Endothelial cell of umbilical vein (primary cell): ENCODE data around the gene KIF9. TPM values are rescaled to one million over a fixed set of nuclear protein-coding genes. Genes with fewer than 3 reads are reported as not detected.

Experiments
- BruUV-seq: library from RNA; stranded (reverse); fragments of 400-500 nt; replicated peaks from 2 replicates; lab custom pipeline; 2021; lab: Mats Ljungman, UMichigan
- CTCF ChIA-PET: fragments of 300-600, 350-600 bp; sonication (Branson Sonifier 250); formaldehyde crosslinking; loops from one replicate; lab custom pipeline; 2021; ENCODE audit warnings: antibody characterized with exemption, inconsistent platforms; lab: Charles Lee
- POLR2A ChIA-PET: fragments of 300-600, 350-600 bp; sonication (Branson Sonifier 250); formaldehyde crosslinking; loops from one replicate; lab custom pipeline; 2021; ENCODE audit warnings: antibody characterized with exemption, inconsistent platforms; lab: Charles Lee
- DNase-seq: peaks from one replicate; pipeline ENCODE4 v3.0.0-alpha.2; 2011; ENCODE audit warnings: low read depth, low spot score
- FAIRE-seq: peaks from 2 replicates; lab custom pipeline; 2011; peaks lifted over from hg19 to GRCh38; lab: Jason Lieb, UNC
- H2AFZ ChIP-seq: 2 replicates; pipeline ENCODE4 v1.6.0; 2012; ENCODE audit warnings: low read depth, low read length, control low read depth, inconsistent platforms
- H3K27ac ChIP-seq: 2 replicates; pipeline ENCODE4 v1.5.1; 2011; ENCODE audit warnings: low read depth, mild to moderate bottlenecking, control low read depth, low read length, moderate library complexity; ENCODE audit not compliant: insufficient read depth
- H3K27me3 ChIP-seq, 2 experiments: 2 replicates each; pipeline versions ENCODE4 v1.6.0 to v1.6.1; 2011; ENCODE audit warnings: low read length in 2 of 2, mixed read lengths in 1 of 2; ENCODE audit not compliant: control insufficient read depth in 2 of 2, insufficient read depth in 2 of 2
- H3K36me3 ChIP-seq, 2 experiments: 2 replicates in 1 of 2; 3 replicates in 1 of 2; pipeline ENCODE4 v1.5.1; 2011; ENCODE audit warnings: low read length in 2 of 2, mild to moderate bottlenecking in 1 of 2, moderate library complexity in 1 of 2; ENCODE audit not compliant: control insufficient read depth in 2 of 2, insufficient read depth in 2 of 2; ENCODE audit errors: extremely low read depth in 1 of 2
- H3K4me1 ChIP-seq: 3 replicates; pipeline ENCODE4 v1.5.1; 2011; ENCODE audit warnings: mild to moderate bottlenecking, low read length; ENCODE audit not compliant: control insufficient read depth, insufficient read depth; ENCODE audit errors: extremely low read depth
- H3K4me2 ChIP-seq: 2 replicates; pipeline ENCODE4 v1.6.1; 2011; ENCODE audit warnings: low read length, control low read depth, mixed read lengths; ENCODE audit not compliant: insufficient read depth
- H3K4me3 ChIP-seq, 3 experiments: fragments of 200-600 bp in 1 of 3; sonication (generic), shearing (Covaris generic) in 1 of 3; replicated peaks in 1 of 3; 2 replicates each; pipeline ENCODE4 v1.5.1; 2011 to 2016; ENCODE audit warnings: control low read depth in 3 of 3, low read length in 3 of 3, mild to moderate bottlenecking in 2 of 3, inconsistent platforms in 1 of 3, low read depth in 1 of 3, moderate library complexity in 1 of 3; ENCODE audit not compliant: insufficient read depth in 1 of 3
- H3K79me2 ChIP-seq: 2 replicates; pipeline ENCODE4 v1.6.0; 2012; ENCODE audit warnings: low read length, inconsistent platforms; ENCODE audit not compliant: control insufficient read depth, insufficient read depth
- H3K9ac ChIP-seq: replicated peaks from 2 replicates; pipeline ENCODE3; 2011; ENCODE audit warnings: low read length, control low read depth; ENCODE audit not compliant: insufficient read depth; ENCODE audit errors: extremely low read depth
- H3K9me1 ChIP-seq: replicated peaks from 3 replicates; pipeline ENCODE4 v1.6.0; 2011; ENCODE audit warnings: mild to moderate bottlenecking, low read length; ENCODE audit not compliant: control insufficient read depth, insufficient read depth; ENCODE audit errors: extremely low read depth
- H3K9me3 ChIP-seq: replicated peaks from 2 replicates; pipeline ENCODE4 v1.5.1; 2012; ENCODE audit warnings: low read length, inconsistent platforms; ENCODE audit not compliant: control insufficient read depth, insufficient read depth
- H4K20me1 ChIP-seq: replicated peaks from 2 replicates; pipeline ENCODE3; 2011; ENCODE audit warnings: mild to moderate bottlenecking, low read length; ENCODE audit not compliant: control insufficient read depth, insufficient read depth; ENCODE audit errors: extremely low read depth
- EZH2 ChIP-seq: IDR thresholded peaks from 2 replicates; pipeline ENCODE4 v1.6.1; 2012; ENCODE audit warnings: borderline replicate concordance, low read depth, mild to moderate bottlenecking, moderate library complexity, low read length, inconsistent platforms; ENCODE audit not compliant: severe bottlenecking
- FOS ChIP-seq: IDR thresholded peaks from 2 replicates; pipeline ENCODE4 v1.6.1; 2011; ENCODE audit warnings: mild to moderate bottlenecking, low read length, moderate library complexity, borderline replicate concordance; ENCODE audit not compliant: insufficient read depth
- GATA2 ChIP-seq: IDR thresholded peaks from 2 replicates; pipeline ENCODE4 v1.7.0; 2011; ENCODE audit warnings: low read depth, mild to moderate bottlenecking, moderate library complexity, mixed read lengths, low read length; ENCODE audit not compliant: insufficient read length, insufficient read depth
- JUN ChIP-seq: IDR thresholded peaks from 2 replicates; pipeline ENCODE4 v1.6.1; 2011; ENCODE audit warnings: borderline replicate concordance, low read depth; ENCODE audit not compliant: insufficient read length, insufficient read depth
- MAX ChIP-seq: IDR thresholded peaks from 2 replicates; pipeline ENCODE4 v1.6.1; 2011; ENCODE audit not compliant: insufficient read depth, insufficient read length
- MYC ChIP-seq: IDR thresholded peaks from one replicate; pipeline ENCODE4 v1.6.1; 2011; ENCODE audit warnings: mild to moderate bottlenecking, low read depth, low read length
- POLR2A ChIP-seq: IDR thresholded peaks from 2 replicates; pipeline ENCODE4 v1.6.1; 2012; ENCODE audit warnings: low read depth, mild to moderate bottlenecking, control low read depth, low read length
- POLR2AphosphoS5 ChIP-seq: IDR thresholded peaks from 2 replicates; pipeline ENCODE4 v1.6.1; 2012; ENCODE audit warnings: low read depth, mild to moderate bottlenecking, control low read depth, low read length, moderate library complexity; ENCODE audit not compliant: insufficient read depth
- dilution Hi-C: fragments of 300-500 bp; cut with MboI; formaldehyde crosslinking; loops from one replicate; pipeline ENCODE4 v1.15.0; 2019; ENCODE audit warnings: low sequenced_read_pairs; ENCODE audit not compliant: extremely low pct_ligation_motif_present
- intact Hi-C: fragments of 100-400 bp; cut with micrococcal nuclease; formaldehyde crosslinking; loops from one replicate; pipeline ENCODE4 v1.10.0; 2022
- polyA plus RNA-seq, 4 experiments: library from polyadenylated mRNA; depleted of rRNA in 3 of 4; stranded (reverse) in 3 of 4; unstranded in 1 of 4; fragments of >200 nt; gene quantifications; 2 replicates each; pipeline versions ENCODE4 v1.2.1 to v1.2.3, GENCODE V29; 2011 to 2012; ENCODE audit warnings: missing spikeins in 1 of 4
- total RNA-seq: library from RNA; stranded (reverse); gene quantifications from 2 replicates; pipeline ENCODE4 v1.2.3, GENCODE V29; 2021
- TF ChIP-seq, protein P1 (sequence below), 2 donors: IDR thresholded peaks; 1 replicate in 1 of 2; 2 replicates in 1 of 2; pipeline ENCODE4 v1.5.1; 2011; ENCODE audit warnings: low read length in 2 of 2, mild to moderate bottlenecking in 2 of 2, moderate library complexity in 2 of 2, control low read depth in 1 of 2, inconsistent platforms in 1 of 2, low read depth in 1 of 2; ENCODE audit not compliant: insufficient read depth in 1 of 2; ENCODE audit errors: extremely low read depth in 1 of 2

KIF9 gene
- total and polyA plus RNA-seq, 2 donors (not counting 3 experiments of a cell fraction or from before 2014, with no cell fraction given), result 20.5 to 22.4 TPM

DNA sequence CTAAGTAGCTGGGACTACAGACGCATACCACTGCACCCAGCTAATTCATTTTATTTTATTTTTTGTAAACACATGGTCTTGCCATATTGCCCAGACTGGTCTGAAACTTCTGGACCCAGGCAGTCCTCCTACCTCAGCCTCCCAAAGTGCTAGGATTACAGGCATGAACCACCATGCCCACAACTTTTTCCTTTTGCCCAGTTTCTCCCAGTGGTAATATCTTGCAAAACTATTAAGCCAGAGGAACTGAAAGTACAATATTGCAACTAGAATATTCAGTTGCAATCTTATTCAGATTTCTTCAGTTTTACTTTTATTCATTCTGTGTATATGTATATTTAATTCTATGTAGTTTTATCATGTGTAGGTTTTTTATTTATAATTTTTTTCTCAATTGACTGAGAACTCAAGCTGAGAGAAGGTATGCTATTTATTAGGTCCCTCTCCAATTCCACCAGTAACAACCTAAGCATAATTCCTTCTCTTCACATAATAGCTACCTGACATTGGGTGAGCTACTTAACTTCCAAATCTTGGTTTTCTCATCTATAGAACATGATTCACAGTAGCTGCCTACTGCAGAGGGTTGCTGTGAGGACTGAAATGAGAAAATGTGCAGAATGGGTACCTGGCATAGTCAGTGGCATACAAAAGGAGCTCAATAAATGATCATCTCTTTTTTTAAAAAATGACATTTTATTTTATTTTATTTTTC is 30.9 kb upstream of the KIF9 start:
- H3K4me2 ChIP-seq, result no peak overlapping the region
- H3K9me1 ChIP-seq, result no peaks in the 10 kb centered on the region
- H3K27ac ChIP-seq, result no peak overlapping the region
- BruUV-seq, result no TSS peak
- H3K4me1 ChIP-seq, result peaks cover 11% of the 10 kb centered on the region
- DNase-seq (no peak), FAIRE-seq (no peak)
- ChIA-PET POLR2A (no interaction called here), CTCF (interaction anchor here (1.0 to 2.2 kb wide), 10 partner anchors 9 to 243 kb away, joined by 3 to 18 read pairs (median 6); partner anchors contain the start of gene SETD2)
- H2AFZ ChIP-seq, result no peak overlapping the region
- TF ChIP-seq, protein P1, sequence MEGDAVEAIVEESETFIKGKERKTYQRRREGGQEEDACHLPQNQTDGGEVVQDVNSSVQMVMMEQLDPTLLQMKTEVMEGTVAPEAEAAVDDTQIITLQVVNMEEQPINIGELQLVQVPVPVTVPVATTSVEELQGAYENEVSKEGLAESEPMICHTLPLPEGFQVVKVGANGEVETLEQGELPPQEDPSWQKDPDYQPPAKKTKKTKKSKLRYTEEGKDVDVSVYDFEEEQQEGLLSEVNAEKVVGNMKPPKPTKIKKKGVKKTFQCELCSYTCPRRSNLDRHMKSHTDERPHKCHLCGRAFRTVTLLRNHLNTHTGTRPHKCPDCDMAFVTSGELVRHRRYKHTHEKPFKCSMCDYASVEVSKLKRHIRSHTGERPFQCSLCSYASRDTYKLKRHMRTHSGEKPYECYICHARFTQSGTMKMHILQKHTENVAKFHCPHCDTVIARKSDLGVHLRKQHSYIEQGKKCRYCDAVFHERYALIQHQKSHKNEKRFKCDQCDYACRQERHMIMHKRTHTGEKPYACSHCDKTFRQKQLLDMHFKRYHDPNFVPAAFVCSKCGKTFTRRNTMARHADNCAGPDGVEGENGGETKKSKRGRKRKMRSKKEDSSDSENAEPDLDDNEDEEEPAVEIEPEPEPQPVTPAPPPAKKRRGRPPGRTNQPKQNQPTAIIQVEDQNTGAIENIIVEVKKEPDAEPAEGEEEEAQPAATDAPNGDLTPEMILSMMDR (IDR thresholded peaks at IDR 0.05; ENCODE audit: extremely low read depth in 1 of 2, insufficient read depth in 1 of 2, low read depth in 1 of 2, low read length in 2 of 2), result no peak
- TF ChIP-seq GATA2 (no peak), EZH2 (no peak), MYC (no peak), MAX (no peak), POLR2A (no peak), JUN (no peak), POLR2AphosphoS5 (no peak), FOS (no peak)
- no peak overlapping the region for H3K9ac ChIP-seq
- H3K9me3 ChIP-seq, result no peaks in the 10 kb centered on the region
- peaks cover 8% of the 10 kb centered on the region for H3K79me2 ChIP-seq
- H3K36me3 ChIP-seq, result peaks cover 0 to 2% of the 10 kb centered on the region in 2 experiments
- H3K27me3 ChIP-seq, result no peaks in the 10 kb centered on the region
- no peak overlapping the region for H3K4me3 ChIP-seq
- intact Hi-C loops, result no loop called here
- no peaks in the 10 kb centered on the region for H4K20me1 ChIP-seq
- dilution Hi-C loops, result no loop called here
